Mesothelial cell of epicardium (in vitro differentiated cells): ENCODE results near the gene AGBL4. TPM values are rescaled to one million over a fixed set of nuclear protein-coding genes. Genes with fewer than 3 reads are reported as not detected.

Experiments used
- DNase-seq, 2 experiments: peaks; one replicate each; pipeline ENCODE4 v3.0.0; 2021; ENCODE audit warnings: low spot score in 2 of 2; ENCODE audit not compliant: unreplicated experiment in 2 of 2
- H3K27ac Mint-ChIP-seq: 2 replicates; pipeline ENCODE4 v1.8.0; 2021; ENCODE audit warnings: mixed read lengths
- H3K27me3 Mint-ChIP-seq: 2 replicates; pipeline ENCODE4 v1.8.0; 2021; ENCODE audit warnings: low read depth, mixed read lengths
- H3K36me3 Mint-ChIP-seq: 2 replicates; pipeline ENCODE4 v1.8.0; 2021; ENCODE audit warnings: mixed read lengths
- H3K4me1 Mint-ChIP-seq: 2 replicates; pipeline ENCODE4 v1.8.0; 2021; ENCODE audit warnings: mixed read lengths
- H3K4me3 Mint-ChIP-seq: 2 replicates; pipeline ENCODE4 v1.8.0; 2021; ENCODE audit warnings: mild to moderate bottlenecking, moderate library complexity, mixed read lengths
- H3K9me3 Mint-ChIP-seq: 2 replicates; pipeline ENCODE4 v1.8.0; 2021; ENCODE audit warnings: mixed read lengths
- total RNA-seq: library from RNA; stranded (reverse); gene quantifications from 3 replicates; pipeline ENCODE4 v1.2.1, GENCODE V29; 2021
- TF ChIP-seq, protein P1 (sequence below): fragments of 200-600 bp; sonication (generic); IDR thresholded peaks from one replicate; pipeline ENCODE4 v1.5.0; 2021; ENCODE audit warnings: antibody characterized with exemption; ENCODE audit not compliant: unreplicated experiment

AGBL4 gene
- total RNA-seq, 1 donor from 2014 or later, result 0.42 TPM

DNA sequence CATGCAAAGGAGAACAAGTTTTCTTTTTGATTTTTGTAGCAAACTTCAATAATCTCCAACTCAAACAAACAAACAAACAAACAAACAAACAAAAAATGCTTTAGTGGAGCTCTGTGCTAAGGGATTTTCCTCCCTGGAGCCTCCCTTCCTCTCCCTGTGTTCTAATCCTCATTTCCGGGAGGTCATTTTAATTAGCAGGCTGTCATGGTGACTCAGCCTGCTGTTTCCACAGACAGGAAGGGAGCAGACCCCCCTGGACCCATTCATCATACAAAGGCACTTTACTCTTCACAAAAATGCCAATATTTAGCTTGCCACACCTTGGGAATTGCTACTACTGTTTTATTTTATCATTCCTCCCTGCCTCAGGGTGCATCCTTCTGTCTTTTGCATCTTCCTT lies 1490.8 kb downstream of the AGBL4 start:
- Mint-ChIP-seq H3K4me1 (no peaks in the 10 kb centered on the region), H3K27me3 (peaks cover 68% of the 10 kb centered on the region), H3K9me3 (no peaks in the 10 kb centered on the region), H3K27ac (no peak overlapping the region), H3K36me3 (no peaks in the 10 kb centered on the region), H3K4me3 (no peak overlapping the region)
- no peak for DNase-seq
- TF ChIP-seq, protein P1, sequence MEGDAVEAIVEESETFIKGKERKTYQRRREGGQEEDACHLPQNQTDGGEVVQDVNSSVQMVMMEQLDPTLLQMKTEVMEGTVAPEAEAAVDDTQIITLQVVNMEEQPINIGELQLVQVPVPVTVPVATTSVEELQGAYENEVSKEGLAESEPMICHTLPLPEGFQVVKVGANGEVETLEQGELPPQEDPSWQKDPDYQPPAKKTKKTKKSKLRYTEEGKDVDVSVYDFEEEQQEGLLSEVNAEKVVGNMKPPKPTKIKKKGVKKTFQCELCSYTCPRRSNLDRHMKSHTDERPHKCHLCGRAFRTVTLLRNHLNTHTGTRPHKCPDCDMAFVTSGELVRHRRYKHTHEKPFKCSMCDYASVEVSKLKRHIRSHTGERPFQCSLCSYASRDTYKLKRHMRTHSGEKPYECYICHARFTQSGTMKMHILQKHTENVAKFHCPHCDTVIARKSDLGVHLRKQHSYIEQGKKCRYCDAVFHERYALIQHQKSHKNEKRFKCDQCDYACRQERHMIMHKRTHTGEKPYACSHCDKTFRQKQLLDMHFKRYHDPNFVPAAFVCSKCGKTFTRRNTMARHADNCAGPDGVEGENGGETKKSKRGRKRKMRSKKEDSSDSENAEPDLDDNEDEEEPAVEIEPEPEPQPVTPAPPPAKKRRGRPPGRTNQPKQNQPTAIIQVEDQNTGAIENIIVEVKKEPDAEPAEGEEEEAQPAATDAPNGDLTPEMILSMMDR, result no peak

GRCh38 chr1:48530727-48531351 lies 1492.9 kb downstream of the AGBL4 start:
- H3K36me3 Mint-ChIP-seq, result no peaks in the 10 kb centered on the region
- H3K9me3 Mint-ChIP-seq, result no peaks in the 10 kb centered on the region
- peaks cover 67% of the 10 kb centered on the region for H3K27me3 Mint-ChIP-seq
- TF ChIP-seq, protein P1, result peak; percentile 67
- H3K27ac Mint-ChIP-seq, result no peak overlapping the region
- no peak overlapping the region for H3K4me3 Mint-ChIP-seq
- peak; percentile 52 to 71 for DNase-seq
- no peaks in the 10 kb centered on the region for H3K4me1 Mint-ChIP-seq

GRCh38 chr1:48527051-48527450 lies 1496.7 kb downstream of the AGBL4 start:
- H3K4me3 Mint-ChIP-seq, result no peak overlapping the region
- no peaks in the 10 kb centered on the region for H3K4me1 Mint-ChIP-seq
- H3K27me3 Mint-ChIP-seq, result peaks cover 49% of the 10 kb centered on the region
- no peaks in the 10 kb centered on the region for H3K36me3 Mint-ChIP-seq
- DNase-seq, result no peak
- H3K27ac Mint-ChIP-seq, result no peak overlapping the region
- H3K9me3 Mint-ChIP-seq, result no peaks in the 10 kb centered on the region
- TF ChIP-seq, protein P1, result no peak

- Mint-ChIP-seq H3K36me3 (no peaks in the 10 kb centered on the region), H3K9me3 (no peaks in the 10 kb centered on the region), H3K27ac (no peak overlapping the region), H3K4me3 (no peak overlapping the region), H3K27me3 (peaks cover 50% of the 10 kb centered on the region), H3K4me1 (no peaks in the 10 kb centered on the region)
- DNase-seq, result no peak
- TF ChIP-seq, protein P1, result no peak
These were observed 1497.6 kb downstream of the AGBL4 start for GRCh38 chr1:48526008-48526710.

GRCh38 chr1:48524892-48525467 lies 1498.8 kb downstream of the AGBL4 start:
- H3K4me3 Mint-ChIP-seq, result no peak overlapping the region
- no peak overlapping the region for H3K27ac Mint-ChIP-seq
- TF ChIP-seq, protein P1, result no peak
- H3K27me3 Mint-ChIP-seq, result peaks cover 50% of the 10 kb centered on the region
- H3K9me3 Mint-ChIP-seq, result no peaks in the 10 kb centered on the region
- no peaks in the 10 kb centered on the region for H3K36me3 Mint-ChIP-seq
- no peak for DNase-seq
- no peaks in the 10 kb centered on the region for H3K4me1 Mint-ChIP-seq
